ENCODE results near the gene FXYD1. TPM values are rescaled to one million over a fixed set of nuclear protein-coding genes. Genes with fewer than 3 reads are reported as not detected.

The FXYD1 gene
- total RNA-seq, 1 donor from 2014 or later = 0.52 TPM

GRCh38 chr19:35112995-35113688 lies 25.5 kb upstream of the FXYD1 start:
- FAIRE-seq = no peak
- no peak overlapping the region for H3K27ac ChIP-seq (ENCODE audit: low read depth, low read length)
- H3K36me3 Mint-ChIP-seq (ENCODE audit: low read depth, unreplicated experiment) = no peaks in the 10 kb centered on the region
- H3K27ac Mint-ChIP-seq (ENCODE audit: unreplicated experiment) = no peak overlapping the region
- no peak overlapping the region for H2AFZ ChIP-seq (ENCODE audit: low read depth, low read length)
- no peaks in the 10 kb centered on the region for H4K20me1 ChIP-seq (ENCODE audit: insufficient read depth, low read length)
- DNase-seq (ENCODE audit: low read depth) = no peak
- no peak overlapping the region for H3K9ac ChIP-seq (ENCODE audit: low read length)
- peaks cover 22% of the 10 kb centered on the region for H3K27me3 Mint-ChIP-seq (ENCODE audit: low read depth, unreplicated experiment)
- no peaks in the 10 kb centered on the region for H3K27me3 ChIP-seq (ENCODE audit: insufficient read depth, low read length)
- H3K9me3 ChIP-seq (ENCODE audit: insufficient read depth, low read depth, low read length) = no peaks in the 10 kb centered on the region
- no peak overlapping the region for H3K4me3 Mint-ChIP-seq (ENCODE audit: unreplicated experiment)
- TF ChIP-seq CTCF (IDR thresholded peaks at IDR 0.05; ENCODE audit: insufficient read depth, low read depth, low read length) = no peak
- TF ChIP-seq EZH2 (IDR thresholded peaks at IDR 0.05; ENCODE audit: insufficient read depth, low read length) = no peak
- H3K4me3 ChIP-seq (ENCODE audit: insufficient read depth, low read depth, low read length) = no peak overlapping the region
- H3K9me3 Mint-ChIP-seq (ENCODE audit: unreplicated experiment) = peaks cover 4% of the 10 kb centered on the region
- no peaks in the 10 kb centered on the region for H3K4me1 ChIP-seq (ENCODE audit: insufficient read depth, low read length)
- H3K36me3 ChIP-seq (ENCODE audit: insufficient read depth, low read length) = no peaks in the 10 kb centered on the region
- peaks cover 1% of the 10 kb centered on the region for H3K4me1 Mint-ChIP-seq (ENCODE audit: low read depth, unreplicated experiment)
- no peaks in the 10 kb centered on the region for H3K79me2 ChIP-seq (ENCODE audit: insufficient read depth, low read length)
- H3K4me2 ChIP-seq (ENCODE audit: low read length) = no peak overlapping the region

- Mint-ChIP-seq H3K4me3 (ENCODE audit: unreplicated experiment) (no peak overlapping the region), H3K27me3 (ENCODE audit: low read depth, unreplicated experiment) (peaks cover 22% of the 10 kb centered on the region), H3K9me3 (ENCODE audit: unreplicated experiment) (peaks cover 2% of the 10 kb centered on the region), H3K36me3 (ENCODE audit: low read depth, unreplicated experiment) (no peaks in the 10 kb centered on the region), H3K27ac (ENCODE audit: unreplicated experiment) (peak overlapping the region; percentile 72), H3K4me1 (ENCODE audit: low read depth, unreplicated experiment) (peaks cover 1% of the 10 kb centered on the region)
- Histone ChIP-seq H3K9ac (ENCODE audit: low read length) (no peak overlapping the region), H3K36me3 (ENCODE audit: insufficient read depth, low read length) (no peaks in the 10 kb centered on the region), H3K79me2 (ENCODE audit: insufficient read depth, low read length) (no peaks in the 10 kb centered on the region), H3K27me3 (ENCODE audit: insufficient read depth, low read length) (no peaks in the 10 kb centered on the region), H3K27ac (ENCODE audit: low read depth, low read length) (no peak overlapping the region), H3K4me2 (ENCODE audit: low read length) (peak overlapping the region; percentile 53), H3K4me1 (ENCODE audit: insufficient read depth, low read length) (no peaks in the 10 kb centered on the region), H4K20me1 (ENCODE audit: insufficient read depth, low read length) (no peaks in the 10 kb centered on the region), H2AFZ (ENCODE audit: low read depth, low read length) (no peak overlapping the region), H3K9me3 (ENCODE audit: insufficient read depth, low read depth, low read length) (no peaks in the 10 kb centered on the region), H3K4me3 (ENCODE audit: insufficient read depth, low read depth, low read length) (no peak overlapping the region)
- FAIRE-seq = no peak
- TF ChIP-seq EZH2 (IDR thresholded peaks at IDR 0.05; ENCODE audit: insufficient read depth, low read length) (no peak), CTCF (IDR thresholded peaks at IDR 0.05; ENCODE audit: insufficient read depth, low read depth, low read length) (peak; percentile 87)
- DNase-seq (ENCODE audit: low read depth) = no peak
Measured at GRCh38 chr19:35114353-35115176, 24.1 kb upstream of the FXYD1 start.
